Heart left ventricle (tissue), 16 donors: ENCODE results near the gene C12orf76. TPM values are rescaled to one million over a fixed set of nuclear protein-coding genes. Genes with fewer than 3 reads are reported as not detected.
"Not testable (repeated sequence)": the region's sequence is repeated elsewhere in the genome, so short reads cannot be mapped to it uniquely, and the experiment has no call there.

ENCODE experiments used
- ATAC-seq, 4 donors: fragments of 200-7000 bp; cut with Tn5 transposase; one replicate each; pipeline ENCODE4 v1.9.1; 2020 to 2022; ENCODE audit warnings: moderate library complexity in 4 of 4, mild to moderate bottlenecking in 3 of 4, moderate number of reproducible peaks in 1 of 4
- DNase-seq, 5 donors: peaks; one replicate each; pipeline ENCODE4 v3.0.0-alpha.2; 2020
- H3K27ac ChIP-seq, 12 donors: fragments of 200-600 bp; sonication (generic) in 4 of 12; one replicate each; pipeline versions ENCODE4 v1.5.0 to v1.8.0; 2016 to 2022; ENCODE audit warnings: mild to moderate bottlenecking in 2 of 12
- H3K27me3 ChIP-seq, 9 donors: fragments of 200-600 bp; sonication (generic) in 2 of 9; one replicate each; pipeline versions ENCODE4 v1.5.1 to v1.8.0; 2016 to 2022; ENCODE audit warnings: mild to moderate bottlenecking in 3 of 9
- H3K36me3 ChIP-seq, 9 donors: fragments of 200-600 bp; sonication (generic) in 2 of 9; one replicate each; pipeline versions ENCODE4 v1.5.0 to v1.8.0; 2018 to 2022; ENCODE audit warnings: mild to moderate bottlenecking in 2 of 9
- H3K4me1 ChIP-seq, 12 donors: fragments of 200-600 bp; sonication (generic) in 4 of 12; one replicate each; pipeline versions ENCODE4 v1.5.0 to v1.8.0; 2016 to 2022; ENCODE audit warnings: mild to moderate bottlenecking in 3 of 12
- H3K4me3 ChIP-seq, 12 donors: fragments of 200-600 bp; sonication (generic) in 4 of 12; one replicate each; pipeline versions ENCODE4 v1.5.0 to v1.8.0; 2017 to 2022; ENCODE audit warnings: mild to moderate bottlenecking in 9 of 12, moderate library complexity in 4 of 12
- H3K9me3 ChIP-seq, 12 donors: fragments of 200-600 bp; sonication (generic) in 4 of 12; one replicate each; pipeline versions ENCODE4 v1.5.0 to v1.8.0; 2016 to 2022; ENCODE audit warnings: mild to moderate bottlenecking in 1 of 12
- CTCF ChIP-seq, 12 donors: fragments of 200-600 bp; sonication (generic) in 4 of 12; IDR thresholded peaks; one replicate each; pipeline versions ENCODE4 v1.5.0 to v1.8.0; 2018 to 2022; ENCODE audit warnings: antibody characterized with exemption in 12 of 12, mild to moderate bottlenecking in 5 of 12
- POLR2A ChIP-seq, 2 donors: fragments of 450-650 bp; IDR thresholded peaks; one replicate each; pipeline ENCODE4 v1.6.1; 2017; ENCODE audit warnings: antibody characterized with exemption in 2 of 2, mild to moderate bottlenecking in 2 of 2, moderate library complexity in 2 of 2
- WGBS, 4 donors: extraction: QIAGEN DNeasy Blood & Tissue Kit in 2 of 4; methylation state at CpG; one replicate each; pipeline versions ENCODE4 v1.1.5 to v1.1.7; 2013 to 2018; 5-methylcytosine and 5-hydroxymethylcytosine counted together
- intact Hi-C, 10 donors: fragments of 100-400 bp; cut with DNase I; formaldehyde crosslinking; loops; one replicate each; pipeline versions ENCODE4 v1.11.1 to v1.14.2; 2022
- polyA plus RNA-seq, 2 donors: library from polyadenylated mRNA; stranded (reverse); fragments of 200-250 nt; gene quantifications; one replicate each; pipeline ENCODE4 v1.2.3, GENCODE V29; 2013
- total RNA-seq, 9 donors: library from RNA; depleted of rRNA in 2 of 9; stranded (reverse); fragments of >200 nt in 2 of 9; fragmentation: NEBNext Ultra II Directional in 3 of 9; extraction: Animal tissue kit (Norgen Biotek cat#: 25700) in 3 of 9; gene quantifications; one replicate each; pipeline versions ENCODE4 v1.1.0 to v1.2.4, GENCODE V29; 2016 to 2023
- donor health status: ischemic (EF 13 %, LVEDD 7.1; RV severe dilation, severe dysfunction).
- donor health status: healthy with polysubstance abuse.
- donor health status: DM: no; HTN: yes; CAD: no.
- donor health status: DM: no; HTN: no; CAD: no.
- donor health status: ischemic (EF 25% LVEDD 6.9; RV normal size, moderate dysfunction).
- donor health status: ischemic (EF 25% LVEDD 5.7; RV mildly dilated, moderate dysfunction).
- donor health status: healthy.
- donor health status: DM: yes; HTN: yes; CAD: no.
- donor health status: ischemic (EF 35%, LVEDD 5.7; RV mildly dilated, moderate dysfunction).
- donor health status: nonischemic (EF 11% LVEDD 7.7; RV severe dilation, severe dysfunction).
- donor health status: DM: yes; HTN: yes; CAD: no.
- donor health status: PGD.
- donor health status: ischemic (EF 29% LVEDD 5.4; RV normal size, mild dysfunction).
- donor health status: nonischemic (EF 23%, LVEDD 6.1; RV moderate dilation, normal function).

C12orf76 gene
- total and polyA plus RNA-seq, 11 donors: 3.5 to 13.3 (median 4.7) TPM

DNA sequence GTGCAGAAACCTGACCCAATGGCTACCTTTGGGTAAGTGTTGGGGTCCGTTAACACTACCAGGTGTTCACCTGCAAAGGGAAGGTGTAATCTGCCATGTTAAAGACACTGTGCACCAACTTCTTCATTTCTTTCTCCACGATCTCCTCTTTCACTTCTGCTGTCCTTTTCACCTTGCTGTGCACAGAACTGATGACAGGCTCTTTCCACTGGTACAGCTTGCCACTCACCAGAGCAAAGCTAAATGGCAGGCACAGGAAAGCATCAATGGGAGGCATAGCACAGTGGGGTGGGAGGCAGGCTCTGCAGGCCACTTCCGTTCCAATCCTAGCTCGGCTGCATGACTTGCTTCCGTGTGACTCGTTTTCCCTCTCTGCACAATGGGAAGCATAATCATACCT, 2.6 kb upstream of the C12orf76 start:
- H3K4me1 ChIP-seq: peaks cover 0 to 30% (median 14%) of the 10 kb centered on the region in 12 donors
- 72 to 79% (median 73%) methylated on average over 6 of the region's 6 CpGs for WGBS, 4 donors
- H3K36me3 ChIP-seq: no peaks in the 10 kb centered on the region
- ATAC-seq (no peak), DNase-seq (no peak)
- TF ChIP-seq POLR2A (IDR thresholded peaks at IDR 0.05) (no peak), CTCF (IDR thresholded peaks at IDR 0.05) (no peak)
- H3K9me3 ChIP-seq: no peaks in the 10 kb centered on the region
- H3K27me3 ChIP-seq: no peaks in the 10 kb centered on the region
- no peak overlapping the region for H3K27ac ChIP-seq
- intact Hi-C loops: no loop called here
- no peak overlapping the region for H3K4me3 ChIP-seq

GRCh38 chr12:110049666-110050065, 1.3 kb upstream of the C12orf76 start:
- H3K4me3 ChIP-seq, H3K27me3 ChIP-seq, DNase-seq, H3K27ac ChIP-seq, ATAC-seq, H3K9me3 ChIP-seq, H3K36me3 ChIP-seq: not testable (repeated sequence)
- 91 to 94% (median 93%) methylated on average over 9 of the region's 9 CpGs for WGBS, 4 donors
- H3K4me1 ChIP-seq: peaks cover 0 to 26% (median 14%) of the 10 kb centered on the region in 12 donors
- intact Hi-C loops: loop anchor here in 1 of 10 donors (5.0 kb wide), 1 partner anchor 52 kb away; the partner anchor contains the start of genes ANKRD13A and GIT2

DNA sequence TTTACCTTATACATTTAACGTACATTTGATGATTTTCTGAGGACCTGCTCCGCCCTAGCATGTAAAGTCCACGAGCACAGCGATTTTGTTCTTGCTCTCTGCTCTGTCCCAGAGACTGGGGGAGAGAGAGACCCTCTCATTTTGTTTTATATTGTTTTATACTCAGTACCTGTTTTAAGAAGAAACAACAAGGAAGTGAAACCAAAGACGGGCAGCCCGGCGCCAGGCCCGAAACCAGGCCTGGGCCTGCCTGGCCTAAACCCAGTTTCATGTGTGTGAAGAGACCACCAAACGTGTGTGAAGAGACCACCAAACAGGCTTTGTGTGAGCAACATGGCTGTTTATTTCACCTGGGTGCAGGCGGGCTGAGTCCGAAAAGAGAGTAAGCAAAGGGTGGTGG, 712 bp upstream of the C12orf76 start:
- ATAC-seq, H3K27me3 ChIP-seq, H3K9me3 ChIP-seq, H3K36me3 ChIP-seq, DNase-seq: not testable (repeated sequence)
- Histone ChIP-seq H3K4me1 (peaks cover 0 to 26% (median 14%) of the 10 kb centered on the region in 12 donors), H3K27ac (peak overlapping the region in 10 of 12 donors; percentile 65 to 87 (median 74)), H3K4me3 (peak overlapping the region in 10 of 12 donors; percentile 59 to 99 (median 84))
- 90 to 95% (median 93%) methylated on average over 11 of the region's 11 CpGs for WGBS, 4 donors
- intact Hi-C loops: loop anchor here in 1 of 10 donors (5.0 kb wide), 1 partner anchor 52 kb away; the partner anchor contains the start of genes ANKRD13A and GIT2

DNA sequence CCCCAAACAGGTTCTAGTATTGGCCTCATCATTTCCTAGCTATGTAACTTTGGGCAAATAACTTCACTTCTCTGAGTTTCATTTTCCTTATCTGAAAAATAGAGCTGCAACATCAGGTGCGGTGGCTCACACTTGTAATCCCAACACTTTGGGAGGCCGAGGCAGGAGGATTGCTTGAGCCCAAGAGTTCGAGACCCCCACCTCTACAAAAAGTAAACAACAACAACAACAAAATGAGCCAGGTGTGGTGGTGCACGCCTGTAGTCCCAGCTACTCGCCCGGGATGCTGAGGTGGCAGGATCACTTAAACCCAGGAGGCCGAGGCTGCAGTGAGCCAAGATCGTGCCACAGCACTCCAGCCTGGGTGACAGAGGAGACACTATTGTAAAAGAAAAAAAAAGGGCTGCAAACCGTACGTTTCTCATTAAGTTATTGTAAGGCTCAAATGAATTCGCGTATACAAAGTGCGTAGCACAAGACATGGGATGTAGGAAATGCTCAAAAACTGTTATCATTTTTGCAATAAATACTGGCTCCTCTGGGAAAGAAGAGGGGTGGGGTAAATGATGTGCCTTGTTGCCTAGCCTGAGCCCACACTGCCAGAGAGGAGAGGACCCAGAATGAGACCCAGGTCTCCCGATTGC, 903 bp downstream of the C12orf76 start:
- 77 to 78% (median 78%) methylated on average over 14 of the region's 14 CpGs for WGBS, 4 donors
- ATAC-seq (no peak), DNase-seq (no peak)
- peaks cover 0 to 7% (median 0%) of the 10 kb centered on the region in 9 donors for H3K36me3 ChIP-seq
- TF ChIP-seq CTCF (IDR thresholded peaks at IDR 0.05): no peak
- no peak for TF ChIP-seq POLR2A (IDR thresholded peaks at IDR 0.05)
- intact Hi-C loops: loop anchor here in 1 of 10 donors (5.0 kb wide), 1 partner anchor 50 kb away; the partner anchor contains the start of genes ANKRD13A and GIT2
- no peaks in the 10 kb centered on the region for H3K9me3 ChIP-seq
- peaks cover 4 to 37% (median 25%) of the 10 kb centered on the region in 12 donors for H3K4me1 ChIP-seq
- H3K4me3 ChIP-seq: peak overlapping the region; percentile 59 to 99 (median 84)
- no peaks in the 10 kb centered on the region for H3K27me3 ChIP-seq
- peak overlapping the region in 1 of 12 donors; percentile 70 for H3K27ac ChIP-seq

DNA sequence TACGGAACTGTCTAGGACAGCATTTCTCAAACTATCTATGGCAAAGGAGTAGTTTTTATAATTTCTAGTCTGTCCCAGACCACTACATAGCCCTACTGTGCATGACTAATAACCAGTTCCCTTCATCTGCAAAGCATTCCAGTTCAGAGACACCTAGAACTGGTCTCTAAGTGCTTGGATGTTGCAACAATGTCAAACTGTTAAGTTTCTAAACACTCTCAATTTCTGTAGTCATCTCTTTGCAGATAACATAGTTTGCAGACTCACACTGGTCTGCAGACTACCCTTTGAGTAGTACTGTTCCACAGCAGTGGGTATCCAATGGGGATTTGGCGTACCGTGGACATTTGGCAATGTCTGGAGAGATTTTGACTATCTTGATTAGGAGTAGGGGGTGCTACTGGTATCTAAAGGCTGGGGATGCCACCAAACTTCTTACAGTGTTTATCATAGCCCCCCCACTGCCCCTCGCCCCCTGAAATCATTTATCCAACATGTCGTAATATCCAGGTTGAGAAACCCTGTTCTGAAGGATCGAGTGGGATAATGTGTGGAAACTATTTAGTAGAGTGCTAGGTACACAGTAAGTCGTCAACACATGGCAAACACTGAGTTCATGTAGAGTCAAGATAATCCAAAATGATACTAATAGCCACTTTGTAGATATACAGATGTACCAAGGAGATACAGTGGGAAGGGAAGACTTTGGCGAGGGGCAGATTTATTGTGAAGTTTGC, 1.7 kb downstream of the C12orf76 start:
- Histone ChIP-seq H3K4me3 (peak overlapping the region in 1 of 12 donors; percentile 99), H3K36me3 (peaks cover 0 to 14% (median 4%) of the 10 kb centered on the region in 9 donors), H3K9me3 (no peaks in the 10 kb centered on the region), H3K27ac (no peak overlapping the region), H3K4me1 (peaks cover 4 to 39% (median 28%) of the 10 kb centered on the region in 12 donors), H3K27me3 (no peaks in the 10 kb centered on the region)
- intact Hi-C loops: loop anchor here in 1 of 10 donors (5.0 kb wide), 1 partner anchor 49 kb away; the partner anchor contains the start of genes ANKRD13A and GIT2
- ATAC-seq: no peak
- no peak for DNase-seq
- TF ChIP-seq CTCF (IDR thresholded peaks at IDR 0.05): no peak
- TF ChIP-seq POLR2A (IDR thresholded peaks at IDR 0.05): no peak
- WGBS, 4 donors: 93 to 98% (median 94%) methylated on average over 8 of the region's 8 CpGs
